NB4 (cell line): ENCODE results near the gene MORN1.

ENCODE experiments used
- CTCF ChIP-seq: IDR thresholded peaks from one replicate; pipeline ENCODE4 v1.5.1; 2012; ENCODE audit warnings: low read depth, low read length
- MAX ChIP-seq: IDR thresholded peaks from 2 replicates; pipeline ENCODE4 v1.6.1; 2011; ENCODE audit warnings: low read depth, low read length
- POLR2A ChIP-seq: IDR thresholded peaks from 2 replicates; pipeline ENCODE4 v1.6.1; 2011; ENCODE audit warnings: mild to moderate bottlenecking; ENCODE audit not compliant: insufficient read length; ENCODE audit errors: extremely low read depth

- no peak for TF ChIP-seq CTCF
- TF ChIP-seq MAX = no peak
- TF ChIP-seq POLR2A = no peak
Observed at GRCh38 chr1:2408456-2408855, 17.1 kb upstream of the MORN1 start.
